ENCODE measurements around the gene C20orf141.
"Not testable (repeated sequence)": the region's sequence is repeated elsewhere in the genome, so short reads cannot be mapped to it uniquely, and the experiment has no call there.

C20orf141 gene, protein sequence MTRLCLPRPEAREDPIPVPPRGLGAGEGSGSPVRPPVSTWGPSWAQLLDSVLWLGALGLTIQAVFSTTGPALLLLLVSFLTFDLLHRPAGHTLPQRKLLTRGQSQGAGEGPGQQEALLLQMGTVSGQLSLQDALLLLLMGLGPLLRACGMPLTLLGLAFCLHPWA

DNA sequence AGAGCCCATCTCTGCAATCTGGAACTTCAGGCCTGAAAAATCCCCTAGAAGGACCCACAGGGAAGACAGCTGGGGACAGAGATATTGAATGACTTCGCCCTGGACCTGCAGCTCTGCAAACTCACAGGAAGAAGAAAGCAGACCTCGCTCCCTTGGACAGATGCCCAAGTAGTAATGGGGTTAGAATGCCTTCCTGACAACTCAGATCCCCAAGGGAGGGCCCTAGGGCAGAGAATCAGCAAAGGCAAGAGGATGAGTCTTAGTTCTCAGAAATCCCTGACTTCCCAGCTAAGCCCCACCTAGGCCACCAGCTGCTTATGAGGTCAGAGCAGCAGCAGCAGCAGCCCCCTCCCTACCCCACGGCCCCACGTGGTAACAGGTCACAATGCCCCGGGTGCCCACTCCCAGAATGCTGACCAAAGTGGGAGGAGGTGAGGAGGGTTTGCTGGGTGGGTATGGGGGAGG lies at the start of gene C20orf141:
Gene C20orf141 (plus strand): TSS at position 401 of the 465 bp plus-strand sequence. CDS start 198 bp downstream, outside the sequence.
- DNase-seq: no peak

DNA sequence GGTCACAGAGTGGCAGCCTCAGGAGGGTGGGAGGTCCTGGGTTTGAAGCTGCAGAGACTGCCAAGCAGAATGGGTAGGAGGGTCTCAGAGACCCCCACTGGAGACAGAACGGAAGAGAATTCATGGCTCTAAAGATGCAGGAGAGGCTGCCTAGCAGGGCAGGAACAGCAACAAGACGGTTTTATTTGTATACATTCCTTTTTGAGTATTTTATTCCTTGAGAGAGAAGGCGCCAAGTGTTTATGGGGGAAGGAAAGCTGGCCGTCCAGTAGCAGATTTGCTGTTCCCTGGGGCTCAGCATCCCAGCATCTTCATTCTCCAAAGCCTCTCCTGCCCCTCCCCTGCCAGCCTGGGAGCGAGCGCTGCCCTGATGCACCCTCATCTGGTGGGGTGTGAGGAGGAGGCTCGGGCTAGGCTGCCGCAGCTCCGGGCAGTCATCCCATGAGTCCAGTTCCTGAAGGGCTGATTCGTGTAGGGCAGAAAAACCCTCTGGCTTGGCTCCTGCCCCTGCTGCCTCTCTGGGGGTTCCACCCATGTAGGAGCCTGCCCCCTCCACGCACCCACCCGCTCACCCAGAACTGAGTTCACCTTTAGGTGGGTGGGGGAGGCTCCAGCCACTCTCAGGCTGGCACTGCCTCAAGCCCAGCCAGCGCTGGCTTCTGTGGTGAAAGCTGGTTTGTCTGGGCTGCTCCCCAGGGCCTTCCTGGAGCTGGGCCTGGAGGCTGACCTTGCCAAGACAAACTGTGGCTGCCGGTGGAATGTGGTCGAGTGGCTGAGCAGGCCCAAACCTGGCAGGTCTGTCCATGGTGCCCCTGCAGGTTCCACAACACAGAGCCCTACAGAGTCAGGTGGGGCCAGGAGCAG lies 46.8 kb upstream of the C20orf141 start:
- DNase-seq: peak; percentile 71

DNA sequence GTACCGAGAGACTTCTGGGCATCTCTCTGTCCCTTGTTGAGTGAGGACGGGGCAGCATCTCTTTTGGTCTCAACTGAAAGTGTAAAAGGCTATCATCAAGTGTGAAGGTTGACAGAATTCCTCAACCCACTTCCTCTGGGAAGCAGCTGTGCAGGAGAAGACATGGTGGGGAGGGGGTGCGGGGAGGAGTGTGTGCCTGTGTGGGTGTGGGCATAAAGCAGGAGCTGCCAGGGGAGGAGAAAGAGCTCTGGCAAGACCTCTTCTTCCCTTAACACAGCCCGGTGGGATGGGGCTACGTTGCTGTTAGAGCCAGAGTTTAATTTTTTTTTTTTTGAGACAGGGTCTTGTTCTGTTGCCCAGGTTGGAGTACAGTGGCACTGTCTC lies 46.2 kb upstream of the C20orf141 start:
- DNase-seq: no peak

DNA sequence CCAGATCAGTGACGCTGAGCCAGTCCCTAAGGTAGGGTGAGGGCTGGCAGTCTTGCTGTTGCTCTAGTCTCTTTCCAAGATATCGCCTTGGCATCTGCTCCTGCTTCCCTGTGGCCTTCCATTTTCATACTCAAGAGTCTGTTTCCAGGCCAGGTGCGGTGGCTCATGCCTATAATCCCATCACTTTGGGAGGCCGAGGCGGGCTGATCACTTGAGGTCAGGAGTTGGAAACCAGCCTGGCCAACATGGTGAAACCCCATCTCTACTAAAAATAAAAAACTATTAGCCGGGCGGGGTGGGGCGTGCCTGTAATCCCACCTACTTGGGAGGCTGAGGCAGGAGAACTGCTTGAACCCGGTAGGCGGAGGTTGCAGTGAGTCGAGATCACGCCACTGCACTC lies 44.7 kb upstream of the C20orf141 start:
- not testable (repeated sequence) for DNase-seq

DNA sequence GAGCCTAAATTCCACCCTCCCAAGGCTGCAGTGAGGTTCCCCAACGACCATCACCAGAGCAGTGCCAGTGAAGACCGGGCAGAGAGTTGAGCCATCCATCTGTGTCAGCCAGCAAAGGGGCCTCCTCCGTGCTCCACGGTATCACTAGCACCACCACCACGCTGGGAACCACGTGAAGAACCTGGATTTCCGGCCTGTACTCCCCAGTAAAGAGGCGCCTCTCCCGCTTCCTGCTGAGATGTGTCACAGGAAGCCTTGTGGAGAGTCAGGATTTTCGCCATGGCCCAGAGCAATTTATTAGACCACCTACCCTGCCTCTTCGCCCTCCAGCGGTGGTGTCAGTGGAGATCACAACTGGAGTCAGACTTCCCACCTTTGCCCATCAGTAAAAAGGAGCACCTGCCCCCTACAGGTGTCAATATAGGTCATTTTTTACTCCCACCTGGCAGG lies 43.1 kb upstream of the C20orf141 start:
- peak; percentile 27 for DNase-seq

DNA sequence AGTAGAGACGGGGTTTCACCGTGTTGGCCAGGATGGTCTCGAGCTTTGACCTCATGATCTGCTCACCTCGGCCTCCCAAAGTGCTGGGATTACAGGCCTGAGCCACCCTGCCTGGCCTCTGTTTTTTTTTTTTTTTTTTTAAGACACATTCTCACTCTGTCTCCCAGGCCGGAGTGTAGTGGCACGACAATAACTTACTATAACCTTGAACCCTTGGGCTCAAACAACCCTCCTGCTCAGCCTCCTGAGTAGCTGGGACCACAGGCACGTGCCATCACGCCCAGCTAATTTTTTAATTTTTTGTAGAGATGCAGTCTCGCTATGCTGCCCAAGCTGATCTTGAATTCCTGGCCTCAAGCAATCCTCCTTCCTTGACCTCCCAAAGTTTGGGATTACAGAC lies 41.0 kb upstream of the C20orf141 start:
- DNase-seq: no peak

DNA sequence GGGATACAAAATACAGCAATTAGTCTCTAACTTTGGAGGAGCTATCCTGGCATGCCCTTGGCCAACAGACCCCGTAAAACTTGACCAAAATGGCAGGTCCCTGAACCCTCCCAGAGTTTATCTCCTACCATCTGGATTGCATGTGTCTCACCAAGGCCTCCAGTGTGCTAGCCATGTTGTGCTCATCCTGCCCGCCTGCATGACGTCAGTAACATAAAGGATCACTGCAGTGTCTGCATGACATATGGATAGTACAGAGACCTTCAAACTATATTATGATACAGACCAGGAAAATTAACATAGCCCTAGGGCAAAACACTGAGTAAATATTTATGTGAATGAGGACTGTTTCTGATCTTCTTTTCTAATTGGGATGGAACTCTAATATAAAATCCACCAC lies 39.6 kb upstream of the C20orf141 start:
- no peak for DNase-seq

DNA sequence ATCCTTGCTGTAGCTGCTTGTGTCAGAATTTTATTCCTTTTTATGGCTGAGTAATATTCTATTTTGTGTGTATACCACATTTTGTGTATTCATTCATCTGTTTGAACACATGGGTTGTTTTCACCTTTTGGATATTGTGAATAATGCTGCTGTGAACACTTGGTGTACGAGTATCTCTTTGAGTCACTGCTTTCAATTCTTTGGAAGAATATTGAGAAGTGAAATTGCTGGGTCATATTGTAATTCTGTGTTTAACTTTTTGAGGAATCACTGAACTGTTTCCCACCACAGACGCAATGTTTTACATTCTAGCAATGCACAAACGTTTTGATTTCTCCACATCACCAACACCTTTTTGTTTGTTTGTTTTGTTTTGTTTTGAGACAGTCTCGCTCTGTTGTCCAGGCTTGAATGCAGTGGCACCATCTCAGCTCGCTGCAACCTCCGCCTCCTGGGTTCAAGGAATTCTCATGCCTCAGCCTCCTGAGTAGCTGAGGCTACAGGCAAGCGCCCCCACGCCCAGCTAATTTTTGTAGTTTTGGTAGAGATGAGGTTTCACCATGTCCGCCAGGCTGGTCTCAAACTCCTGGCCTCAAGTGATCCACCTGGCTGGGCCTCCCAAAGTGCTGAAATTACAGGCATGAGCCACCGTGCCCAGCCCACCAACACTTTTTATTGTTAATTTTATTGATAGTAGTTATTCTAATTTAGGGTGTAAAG lies 36.0 kb upstream of the C20orf141 start:
- no peak for DNase-seq

DNA sequence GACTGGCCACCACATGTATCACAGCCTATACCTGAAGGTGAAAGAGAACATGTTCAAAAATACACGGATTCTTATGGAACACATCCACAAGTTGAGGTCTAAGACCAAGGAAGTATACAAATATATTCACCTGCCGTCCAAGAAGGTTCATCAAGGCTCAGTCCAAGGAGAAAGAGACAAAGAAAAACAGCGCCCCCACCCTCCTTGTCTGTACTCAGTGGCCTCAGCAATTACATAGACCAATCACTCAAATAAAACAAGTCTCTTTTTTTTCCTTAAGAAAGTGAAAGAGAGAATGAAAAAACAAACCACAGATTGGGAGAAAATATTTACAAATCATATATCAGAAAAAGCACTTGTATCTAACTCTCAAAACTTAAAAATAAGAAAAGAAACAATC lies 33.8 kb upstream of the C20orf141 start:
- DNase-seq: no peak

DNA sequence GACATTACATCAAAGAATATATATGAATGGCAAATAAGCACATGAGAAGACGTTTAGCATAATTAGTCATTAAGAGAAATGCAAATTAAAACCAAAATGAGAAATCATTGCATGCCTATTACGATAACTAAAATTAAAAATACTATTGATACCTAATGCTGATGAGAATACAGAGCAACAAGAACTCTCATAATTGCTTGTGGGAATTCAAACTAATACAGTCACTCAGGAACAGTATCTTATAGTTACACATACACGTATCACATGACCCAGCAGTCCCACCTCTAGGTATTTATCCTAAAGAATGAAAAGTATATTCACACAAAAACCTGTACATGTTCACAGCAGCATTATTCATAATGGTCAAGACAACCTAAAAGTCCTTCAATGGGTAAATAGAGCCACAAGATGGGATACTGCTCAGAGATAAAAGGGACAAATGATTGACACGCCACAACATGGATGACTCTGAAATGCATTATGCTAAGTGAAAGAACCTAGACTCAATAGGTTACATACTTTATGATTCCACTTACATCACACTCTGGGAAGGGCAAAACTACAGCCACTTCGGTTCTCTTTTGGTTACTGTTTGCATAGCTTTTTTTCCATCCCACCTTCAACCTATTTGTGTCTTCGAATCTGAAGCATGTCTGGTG lies 30.8 kb upstream of the C20orf141 start:
- DNase-seq: no peak

DNA sequence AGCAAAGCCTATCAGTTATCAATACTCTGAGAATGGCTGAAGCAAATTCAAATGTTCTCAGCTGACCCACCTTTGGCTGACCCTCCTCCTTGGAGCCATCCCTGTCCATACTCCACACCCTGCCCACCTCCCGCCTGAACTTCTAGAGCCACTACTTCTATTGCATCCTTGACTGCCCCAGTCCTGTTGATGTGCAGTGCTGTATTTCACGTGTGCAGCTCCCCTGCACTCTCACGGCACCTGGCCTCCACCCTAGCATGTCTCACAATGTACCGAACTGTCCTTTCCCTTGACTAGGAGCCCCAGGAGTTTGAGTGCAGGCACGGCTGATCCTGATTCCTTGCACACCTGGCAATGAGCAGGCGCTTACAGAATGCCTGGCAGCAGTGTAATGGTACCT lies 21.3 kb upstream of the C20orf141 start:
- DNase-seq: no peak

DNA sequence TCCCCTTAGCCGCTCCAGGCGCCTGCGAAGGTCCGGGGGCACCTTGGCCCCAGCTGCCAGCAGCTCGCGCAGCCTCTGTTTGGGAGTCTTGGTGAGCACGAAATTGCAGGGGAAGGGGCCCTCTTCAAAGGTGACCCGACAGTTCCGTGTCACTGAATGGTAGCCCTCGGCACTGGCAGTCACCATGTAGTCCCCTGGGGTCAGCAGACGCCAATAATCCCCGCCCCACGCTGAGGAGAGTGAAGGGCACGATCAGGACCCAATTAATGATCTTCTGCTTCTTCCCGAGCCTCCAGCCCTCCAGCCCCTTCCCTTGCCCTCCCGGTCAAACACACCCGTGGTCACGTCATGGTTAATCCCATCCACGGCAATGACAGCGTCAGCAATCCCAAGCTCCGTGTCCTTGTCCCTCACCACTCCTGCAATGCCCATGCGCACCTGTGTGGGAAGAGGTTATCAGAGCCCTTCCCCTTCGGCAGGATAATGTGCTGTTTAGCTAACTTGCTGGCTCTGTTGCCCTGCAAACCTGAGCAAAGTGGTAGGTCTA lies 20.5 kb upstream of the C20orf141 start:
- DNase-seq: peak; percentile 17

DNA sequence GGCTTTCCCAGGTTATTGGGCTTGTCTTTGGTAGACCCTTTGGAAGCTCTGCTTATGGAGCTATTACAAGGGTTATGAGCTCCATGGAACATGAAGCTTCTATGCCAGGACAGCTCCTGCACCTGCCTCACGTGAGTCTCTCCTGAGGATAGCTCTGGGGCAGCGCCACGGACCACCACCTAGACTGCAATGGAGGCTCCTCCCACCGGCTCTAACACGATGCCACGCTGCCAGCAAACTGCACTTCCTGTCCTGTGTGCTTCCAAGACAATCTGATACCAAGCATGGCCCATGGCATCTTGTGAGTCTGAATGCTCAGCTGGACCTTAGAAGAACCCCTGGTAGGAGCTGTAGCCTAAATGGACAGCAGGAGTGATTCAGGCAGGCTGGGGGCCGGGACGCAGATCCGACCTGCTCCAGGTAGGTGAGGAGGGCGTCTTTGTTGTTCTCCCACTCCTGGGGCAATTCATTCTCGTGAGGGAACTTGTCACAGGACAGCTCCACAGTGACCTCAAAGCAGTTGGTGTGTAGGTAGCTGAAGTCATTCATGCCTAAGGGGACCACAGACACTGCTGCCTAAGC lies 19.8 kb upstream of the C20orf141 start:
- DNase-seq: no peak

DNA sequence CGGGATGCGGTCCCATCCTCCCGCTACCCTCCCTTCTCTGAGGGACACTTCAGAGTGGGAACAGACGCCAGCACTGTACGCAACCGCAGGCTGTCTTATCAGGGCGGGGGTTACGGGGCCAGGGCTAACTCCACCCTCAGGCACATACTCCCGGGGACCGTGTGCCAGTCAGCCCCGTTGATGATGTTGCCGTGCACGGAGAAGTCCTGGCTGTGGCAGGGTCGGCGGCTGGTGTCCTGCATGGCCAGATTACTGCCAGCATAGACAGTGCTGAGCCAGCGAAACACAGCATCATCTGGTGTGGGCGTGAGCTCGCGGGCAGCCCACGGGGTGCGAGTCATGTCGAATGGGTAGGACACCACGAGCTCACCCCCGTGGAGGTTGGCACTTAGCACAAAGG lies 19.3 kb upstream of the C20orf141 start:
- DNase-seq: peak; percentile 17

DNA sequence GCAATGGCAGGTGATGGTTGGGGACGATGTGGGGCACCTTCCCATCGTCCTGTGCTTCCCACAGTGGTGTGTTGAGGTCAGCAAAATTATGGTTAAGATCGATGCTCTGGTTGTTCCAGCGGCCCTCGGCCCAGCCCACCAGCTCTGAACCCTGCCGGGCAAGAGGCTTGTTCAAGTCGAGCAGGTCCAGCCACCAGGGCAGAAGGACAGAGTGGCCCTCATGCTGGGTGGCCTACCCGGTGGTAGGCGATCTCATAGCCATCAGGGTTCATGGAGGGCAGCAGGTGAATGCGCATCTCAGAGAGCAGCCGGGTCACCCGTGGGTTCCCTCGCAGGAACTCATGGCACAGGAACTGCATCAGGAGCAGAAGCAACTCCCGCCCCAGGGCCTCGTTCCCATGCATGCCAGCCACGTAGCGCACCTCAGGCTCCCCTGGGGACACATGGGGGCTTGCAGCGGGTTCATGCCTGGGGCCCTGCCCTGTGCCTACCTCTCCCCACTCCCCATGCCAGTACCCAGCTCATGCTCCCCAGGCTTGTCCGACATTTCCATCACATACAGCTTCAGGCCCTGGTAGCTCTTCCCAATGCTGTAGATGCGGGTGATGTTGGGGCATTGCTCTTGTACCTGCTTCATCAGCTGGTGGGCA lies 18.7 kb upstream of the C20orf141 start:
- DNase-seq: no peak

DNA sequence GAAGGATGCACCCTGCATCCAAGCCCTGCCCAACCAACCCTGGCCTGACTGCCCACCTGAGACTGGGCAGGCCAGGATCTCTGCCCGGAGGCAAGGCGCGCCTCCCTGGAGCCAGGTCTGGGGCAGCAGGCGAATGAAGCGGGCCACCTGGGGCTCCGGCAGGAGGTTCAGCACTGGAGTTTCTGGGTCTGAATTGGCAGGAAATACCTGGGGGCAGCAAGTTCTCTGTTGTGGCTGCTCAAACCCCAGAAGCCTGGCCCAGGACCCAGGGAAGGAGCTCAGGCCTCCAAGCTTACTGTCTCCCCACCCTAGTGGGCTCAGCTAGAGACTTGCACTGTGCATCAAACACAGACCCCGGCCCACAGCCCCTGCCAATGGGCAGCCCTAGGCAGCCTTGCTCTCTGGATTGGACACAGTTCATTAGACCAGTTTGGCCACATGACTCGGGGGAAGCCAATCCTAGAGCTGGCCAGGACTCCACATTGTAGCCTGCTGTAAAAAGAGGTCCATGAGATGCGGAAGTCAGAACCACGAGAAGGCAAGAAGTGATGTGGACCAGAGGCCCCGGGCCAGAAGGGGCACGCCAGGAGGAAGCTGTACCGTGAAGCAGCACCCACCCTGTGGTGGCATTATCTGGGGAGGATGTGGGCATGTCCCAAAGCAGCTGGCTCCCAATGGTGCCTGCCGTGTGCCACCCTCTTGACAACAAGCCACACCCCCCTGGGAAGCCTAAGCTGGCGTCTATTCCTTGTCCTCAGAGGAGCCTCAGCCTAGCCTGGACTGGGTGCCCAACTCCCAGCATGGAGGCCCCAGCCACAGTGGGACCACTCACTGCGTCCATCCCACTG lies 17.4 kb upstream of the C20orf141 start:
- no peak for DNase-seq

DNA sequence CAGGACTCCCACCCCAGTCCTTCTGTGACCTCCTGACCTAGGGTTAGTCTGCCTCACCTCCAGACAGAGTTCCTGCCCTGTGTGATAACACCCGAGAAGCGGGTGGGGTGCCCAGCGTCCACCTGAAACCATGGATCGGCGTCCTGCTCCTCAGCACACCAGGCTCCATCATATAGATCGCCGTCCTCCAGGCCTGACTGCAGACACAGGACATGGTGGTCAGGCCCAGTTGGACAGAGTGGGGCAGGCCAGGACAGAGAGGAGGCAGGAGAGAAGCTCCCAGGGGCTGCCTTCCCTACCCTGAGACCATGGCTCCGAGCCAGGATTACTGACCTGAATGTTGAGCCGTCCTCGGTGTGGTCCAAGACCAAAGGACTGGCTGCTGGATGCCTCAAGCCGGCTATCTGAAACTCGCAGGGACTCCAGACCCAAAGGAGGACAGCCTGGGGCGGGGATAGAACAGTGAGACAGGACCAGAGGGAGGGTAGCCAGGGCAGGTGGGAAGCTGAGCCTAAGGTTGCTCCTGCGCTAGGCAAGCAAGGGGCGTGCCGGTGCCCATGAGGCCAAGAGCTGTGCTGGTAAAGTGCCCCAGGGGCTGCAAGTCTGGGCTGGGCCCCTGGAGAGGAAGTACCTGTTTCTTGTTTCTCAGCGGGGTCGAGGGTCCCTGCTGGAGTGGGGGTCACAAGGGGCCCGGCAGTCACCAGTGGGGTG lies 16.5 kb upstream of the C20orf141 start:
- DNase-seq: peak; percentile 29

DNA sequence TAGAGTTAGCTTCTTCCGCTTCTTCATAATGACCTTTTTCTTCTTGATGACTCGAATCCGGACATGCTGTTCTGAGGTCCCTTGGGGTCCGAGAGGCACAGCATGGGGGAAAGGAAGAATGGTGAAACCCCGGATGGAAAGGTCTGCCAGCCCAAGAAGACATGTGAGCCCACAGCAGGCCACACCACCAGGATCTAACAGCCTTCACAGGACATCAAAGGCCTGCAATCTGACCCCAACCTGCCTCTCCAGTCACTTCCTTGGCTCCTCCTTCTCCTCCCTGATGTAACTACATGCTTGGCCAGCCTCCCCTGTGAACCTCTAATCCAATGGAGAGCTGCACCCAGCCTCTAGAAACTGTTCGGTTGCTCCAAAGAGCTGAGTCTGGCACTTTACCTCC lies 16.0 kb upstream of the C20orf141 start:
- peak; percentile 20 for DNase-seq

DNA sequence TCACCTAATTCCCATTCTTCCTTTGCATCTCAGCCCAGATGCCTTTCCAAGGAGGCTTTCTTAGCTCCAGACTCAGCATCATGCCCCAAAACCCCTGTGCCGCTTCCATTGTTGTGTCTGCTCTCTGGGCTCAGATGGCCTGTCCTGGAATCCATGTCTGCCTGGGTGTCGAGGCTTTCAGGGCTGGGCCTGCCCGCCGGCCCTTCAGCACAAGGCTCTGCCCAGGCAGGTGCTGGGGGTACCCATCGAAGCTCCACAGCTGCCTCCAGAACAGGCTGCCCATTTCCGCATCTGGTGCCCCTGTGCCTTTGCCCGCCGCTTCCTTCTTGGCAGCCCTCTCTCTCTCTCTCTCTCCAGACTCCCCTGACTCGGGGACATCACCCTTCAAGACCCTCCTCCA lies 15.5 kb upstream of the C20orf141 start:
- DNase-seq: peak; percentile 18
